HepG2 (cell line): ENCODE data around the gene PERP. TPM values are rescaled to one million over a fixed set of nuclear protein-coding genes. Genes with fewer than 3 reads are reported as not detected.

Source experiments
- ATAC-seq: fragments of 200-7000 bp; cut with Tn5 transposase; 3 replicates; pipeline ENCODE4 v1.9.1; 2020; ENCODE audit warnings: mild to moderate bottlenecking, moderate library complexity
- BruUV-seq: library from RNA; stranded (reverse); fragments of 400-500 nt; replicated peaks from 2 replicates; lab custom pipeline; 2021; lab: Mats Ljungman, UMichigan
- CTCF ChIA-PET: fragments of 300-600 bp; formaldehyde crosslinking; extraction: SDS; loops from one replicate; lab custom pipeline; 2021; ENCODE audit warnings: low total read pairs, inconsistent platforms, low intra/inter-chr PET ratio; lab: Yijun Ruan, JAX
- POLR2A ChIA-PET: fragments of 350-600 bp; sonication (Branson Sonifier 250); formaldehyde crosslinking; loops from one replicate; lab custom pipeline; 2020; ENCODE audit warnings: antibody characterized with exemption, inconsistent platforms; lab: Yijun Ruan, JAX
- DNase-seq: peaks from one replicate; pipeline ENCODE4 v3.0.0-alpha.2; 2015; ENCODE audit warnings: low spot score
- FAIRE-seq: peaks from 3 replicates; lab custom pipeline; 2011; peaks lifted over from hg19 to GRCh38; lab: Jason Lieb, UNC
- H2AFZ ChIP-seq: one replicate; pipeline ENCODE4 v1.6.1; 2011; ENCODE audit warnings: low read length, inconsistent platforms
- H3K27ac ChIP-seq: fragments of 300-600 bp; 3 replicates; pipeline ENCODE4 v1.8.0; 2011; ENCODE audit warnings: mixed run types, mild to moderate bottlenecking, mixed read lengths, low read length, inconsistent platforms; ENCODE audit not compliant: insufficient read depth; ENCODE audit errors: extremely low read length
- H3K27me3 ChIP-seq, 2 experiments: fragments of 200-600 bp in 1 of 2; 2 replicates in 1 of 2; 3 replicates in 1 of 2; pipeline versions ENCODE4 v1.6.0 to v1.8.0; 2011; ENCODE audit warnings: low read length in 2 of 2, mild to moderate bottlenecking in 2 of 2, moderate library complexity in 2 of 2, inconsistent platforms in 1 of 2; ENCODE audit not compliant: insufficient read depth in 2 of 2, control insufficient read depth in 1 of 2
- H3K36me3 ChIP-seq, 2 experiments: fragments of 200-600 bp in 1 of 2; replicated peaks in 1 of 2; 2 replicates in 1 of 2; 3 replicates in 1 of 2; pipeline versions ENCODE4 v1.5.1 to v1.8.0; 2011; ENCODE audit warnings: low read length in 2 of 2, inconsistent platforms in 1 of 2; ENCODE audit not compliant: insufficient read depth in 2 of 2, control insufficient read depth in 1 of 2
- H3K4me1 ChIP-seq: 2 replicates; pipeline ENCODE4 v1.5.1; 2012; ENCODE audit warnings: low read length, inconsistent platforms; ENCODE audit not compliant: insufficient read depth
- H3K4me2 ChIP-seq: 2 replicates; pipeline ENCODE4 v1.6.0; 2011; ENCODE audit warnings: low read depth, low read length, inconsistent platforms
- H3K4me3 ChIP-seq, 3 experiments: fragments of 200-600 bp in 1 of 3; sonication (generic), shearing (Covaris generic) in 1 of 3; replicated peaks in 1 of 3; 2 replicates each; pipeline ENCODE4 v1.5.1; 2011 to 2016; ENCODE audit warnings: low read length in 3 of 3, inconsistent platforms in 2 of 3, low read depth in 2 of 3, mild to moderate bottlenecking in 2 of 3, control low read depth in 1 of 3, mixed read lengths in 1 of 3; ENCODE audit not compliant: insufficient read depth in 1 of 3
- H3K79me2 ChIP-seq: one replicate; pipeline ENCODE4 v1.6.1; 2011; ENCODE audit warnings: low read length, inconsistent platforms; ENCODE audit not compliant: insufficient read depth
- H3K9ac ChIP-seq: 2 replicates; pipeline ENCODE4 v1.6.0; 2011; ENCODE audit warnings: mild to moderate bottlenecking, low read depth, low read length, inconsistent platforms; ENCODE audit not compliant: insufficient read depth
- H3K9me3 ChIP-seq: 2 replicates; pipeline ENCODE4 v1.5.1; 2012; ENCODE audit warnings: mild to moderate bottlenecking, low read length
- H4K20me1 ChIP-seq: 2 replicates; pipeline ENCODE4 v1.6.0; 2011; ENCODE audit warnings: inconsistent platforms, mild to moderate bottlenecking, low read length, moderate library complexity; ENCODE audit not compliant: insufficient read depth
- ATF7-NPFF ChIP-seq: sonication (generic); formaldehyde crosslinking; IDR thresholded peaks from 2 replicates; pipeline ENCODE4 v1.8.1; 2023; ENCODE audit warnings: mild to moderate bottlenecking, low read depth, missing genetic modification reagents, moderate library complexity
- HHEX ChIP-seq: IDR thresholded peaks from 2 replicates; pipeline ENCODE4 v1.6.1; 2016; ENCODE audit warnings: control low read depth
- HNRNPUL1 ChIP-seq: fragments of 200-400 bp; formaldehyde crosslinking; IDR thresholded peaks from 2 replicates; pipeline ENCODE4 v1.6.1; 2017; ENCODE audit warnings: low read depth, mild to moderate bottlenecking, low read length, moderate library complexity
- MIER2 ChIP-seq: IDR thresholded peaks from 2 replicates; pipeline ENCODE4 v1.6.1; 2016; ENCODE audit warnings: missing biosample characterization, missing genetic modification reagents
- NONO ChIP-seq, 2 experiments: fragments of 450-650 bp in 1 of 2; sonication (generic) in 1 of 2; formaldehyde crosslinking in 1 of 2; IDR thresholded peaks in 1 of 2; conservative IDR thresholded peaks in 1 of 2; 2 replicates each; pipeline versions ENCODE4 v1.6.1 to v1.8.0; 2017 to 2022; ENCODE audit warnings: mild to moderate bottlenecking in 1 of 2, missing genetic modification reagents in 1 of 2, moderate library complexity in 1 of 2
- TGIF2 ChIP-seq: IDR thresholded peaks from 2 replicates; pipeline ENCODE4 v1.6.1; 2016; ENCODE audit warnings: control low read depth, missing compliant biosample characterization
- ZBTB21 ChIP-seq: sonication (generic); formaldehyde crosslinking; IDR thresholded peaks from 2 replicates; pipeline ENCODE4 v1.4.0; 2020; ENCODE audit warnings: missing genetic modification reagents
- ZNF224 ChIP-seq: sonication (generic); formaldehyde crosslinking; IDR thresholded peaks from 2 replicates; pipeline ENCODE4 v1.5.0; 2020; ENCODE audit warnings: mild to moderate bottlenecking, missing genetic modification reagents
- ZNF382 ChIP-seq: sonication (generic); formaldehyde crosslinking; IDR thresholded peaks from 2 replicates; pipeline ENCODE4 v1.5.0; 2020; ENCODE audit warnings: missing genetic modification reagents, mild to moderate bottlenecking, borderline replicate concordance
- ZNF605 ChIP-seq: sonication (generic); formaldehyde crosslinking; IDR thresholded peaks from 2 replicates; pipeline ENCODE4 v1.8.0; 2022; ENCODE audit warnings: mild to moderate bottlenecking, missing genetic modification reagents
- WGBS: methylation state at CpG from one replicate; pipeline ENCODE4 v1.1.6; 2017; ENCODE audit warnings: low lambda C conversion rate; 5-methylcytosine and 5-hydroxymethylcytosine counted together
- in situ Hi-C: cut with HindIII; loops from 2 replicates; pipeline ENCODE4 v1.10.0; 2017; ENCODE audit warnings: low pct_unique_long_range_greater_than_20kb; ENCODE audit not compliant: extremely low pct_ligation_motif_present
- intact Hi-C: fragments of 100-400 bp; cut with micrococcal nuclease; formaldehyde crosslinking; loops from one replicate; pipeline ENCODE4 v1.10.0; 2022; ENCODE audit not compliant: unreplicated experiment
- polyA plus RNA-seq, 8 experiments: library from polyadenylated mRNA; depleted of rRNA in 3 of 8; stranded (reverse) in 7 of 8; unstranded in 1 of 8; fragments of >200 nt; fragmentation: Illumina TruSeq in 4 of 8; extraction: Trizol in 4 of 8; gene quantifications; 2 replicates each; pipeline versions ENCODE4 v1.2.1 to v1.2.3, GENCODE V29; 2011 to 2016; ENCODE audit warnings: low read depth in 4 of 8, missing spikeins in 1 of 8, mixed read lengths in 1 of 8; ENCODE audit not compliant: insufficient read depth in 1 of 8
- total RNA-seq, 5 experiments: library from RNA; depleted of rRNA; stranded (reverse); fragments of >200 nt; fragmentation: Illumina TruSeq; extraction: Trizol; gene quantifications; 2 replicates each; pipeline ENCODE4 v1.2.3, GENCODE V29; 2016; ENCODE audit warnings: low read depth in 1 of 5
- TF ChIP-seq, protein P1 (sequence below): sonication (generic); formaldehyde crosslinking; IDR thresholded peaks from 2 replicates; pipeline ENCODE4 v1.5.0; 2020; ENCODE audit warnings: mild to moderate bottlenecking, missing genetic modification reagents, borderline replicate concordance
- TF ChIP-seq, protein P2 (sequence below): IDR thresholded peaks from 2 replicates; pipeline ENCODE4 v1.6.1; 2018; ENCODE audit warnings: missing genetic modification reagents, mild to moderate bottlenecking, missing compliant biosample characterization

The PERP gene
- total and polyA plus RNA-seq, 2 of the 13 experiments (the other 11 are each of a cell fraction or from before 2014, with no cell fraction given) = 26.0 to 53.0 TPM

DNA sequence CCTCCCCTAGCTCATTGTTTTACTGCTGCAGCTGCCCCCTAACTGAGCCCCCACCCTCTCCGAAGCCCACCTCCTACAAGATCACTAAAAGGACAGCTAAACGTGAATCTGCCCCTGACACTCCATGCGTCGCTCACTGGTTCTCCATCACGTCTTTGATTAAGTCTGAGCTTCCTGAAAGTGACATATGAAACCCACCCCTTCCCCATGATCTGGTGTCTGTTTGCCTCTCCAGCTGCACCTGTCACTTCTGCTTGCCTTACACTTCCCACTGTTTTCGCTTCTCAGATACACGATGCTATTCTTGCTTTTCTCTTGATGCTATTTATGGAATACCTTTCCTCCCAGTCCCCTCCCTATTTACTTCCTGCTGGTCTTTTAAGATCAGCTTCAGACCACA, 8.0 kb upstream of the PERP start:
- H3K9me3 ChIP-seq = no peaks in the 10 kb centered on the region
- FAIRE-seq (no peak), DNase-seq (no peak), ATAC-seq (no peak)
- ChIA-PET POLR2A (no interaction called here), CTCF (interaction anchor here (0.8 to 3.4 kb wide), 7 partner anchors 11 to 651 kb away, joined by 3 to 53 read pairs (median 7); partner anchors contain the start of gene HEBP2)
- no TSS peak for BruUV-seq
- in situ Hi-C loops (loop anchor here (5.0 to 10.0 kb wide), 5 partner anchors 172 to 650 kb away; partner anchors contain the start of gene HEBP2), intact Hi-C loops (loop anchor here (5.0 kb wide), 3 partner anchors 392 to 652 kb away; no protein-coding TSS in a partner anchor)
- H3K36me3 ChIP-seq = no peaks in the 10 kb centered on the region
- H3K27ac ChIP-seq = no peak overlapping the region
- no peak overlapping the region for H3K9ac ChIP-seq
- H4K20me1 ChIP-seq = no peaks in the 10 kb centered on the region
- no peak overlapping the region for H2AFZ ChIP-seq
- H3K79me2 ChIP-seq = no peaks in the 10 kb centered on the region
- H3K27me3 ChIP-seq = no peaks in the 10 kb centered on the region
- H3K4me1 ChIP-seq = peaks cover 18% of the 10 kb centered on the region
- TF ChIP-seq ZNF605 (CRISPR knock-in tag) (no peak), ZNF224 (CRISPR knock-in tag) (no peak), ATF7-NPFF (CRISPR knock-in tag) (no peak), HNRNPUL1 (no peak), MIER2 (CRISPR knock-in tag) (no peak), ZBTB21 (no peak), TGIF2 (CRISPR knock-in tag) (no peak), NONO (IDR thresholded peaks at IDR 0.05) (no peak), NONO (CRISPR knock-in tag; conservative IDR thresholded peaks at IDR 0.05) (no peak), HHEX (CRISPR knock-in tag) (no peak), ZNF382 (CRISPR knock-in tag) (no peak)
- TF ChIP-seq, protein P1, sequence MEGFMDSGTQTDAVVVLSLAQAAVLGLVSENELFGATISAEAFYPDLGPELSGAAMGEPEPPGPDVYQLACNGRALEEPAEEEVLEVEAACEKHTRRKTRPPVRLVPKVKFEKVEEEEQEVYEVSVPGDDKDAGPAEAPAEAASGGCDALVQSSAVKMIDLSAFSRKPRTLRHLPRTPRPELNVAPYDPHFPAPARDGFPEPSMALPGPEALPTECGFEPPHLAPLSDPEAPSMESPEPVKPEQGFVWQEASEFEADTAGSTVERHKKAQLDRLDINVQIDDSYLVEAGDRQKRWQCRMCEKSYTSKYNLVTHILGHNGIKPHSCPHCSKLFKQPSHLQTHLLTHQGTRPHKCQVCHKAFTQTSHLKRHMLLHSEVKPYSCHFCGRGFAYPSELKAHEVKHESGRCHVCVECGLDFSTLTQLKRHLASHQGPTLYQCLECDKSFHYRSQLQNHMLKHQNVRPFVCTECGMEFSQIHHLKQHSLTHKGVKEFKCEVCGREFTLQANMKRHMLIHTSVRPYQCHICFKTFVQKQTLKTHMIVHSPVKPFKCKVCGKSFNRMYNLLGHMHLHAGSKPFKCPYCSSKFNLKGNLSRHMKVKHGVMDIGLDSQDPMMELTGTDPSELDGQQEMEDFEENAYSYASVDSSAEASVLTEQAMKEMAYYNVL (CRISPR knock-in tag) = no peak
- TF ChIP-seq, protein P2, sequence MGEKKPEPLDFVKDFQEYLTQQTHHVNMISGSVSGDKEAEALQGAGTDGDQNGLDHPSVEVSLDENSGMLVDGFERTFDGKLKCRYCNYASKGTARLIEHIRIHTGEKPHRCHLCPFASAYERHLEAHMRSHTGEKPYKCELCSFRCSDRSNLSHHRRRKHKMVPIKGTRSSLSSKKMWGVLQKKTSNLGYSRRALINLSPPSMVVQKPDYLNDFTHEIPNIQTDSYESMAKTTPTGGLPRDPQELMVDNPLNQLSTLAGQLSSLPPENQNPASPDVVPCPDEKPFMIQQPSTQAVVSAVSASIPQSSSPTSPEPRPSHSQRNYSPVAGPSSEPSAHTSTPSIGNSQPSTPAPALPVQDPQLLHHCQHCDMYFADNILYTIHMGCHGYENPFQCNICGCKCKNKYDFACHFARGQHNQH = no peak
- WGBS = 51% methylated on average over 7 of the region's 7 CpGs
- no peak overlapping the region for H3K4me2 ChIP-seq
- no peak overlapping the region for H3K4me3 ChIP-seq
